ENCODE measurements around the gene TECPR1.

- no peak for TF ChIP-seq YY1 (IDR thresholded peaks at IDR 0.05; ENCODE audit: insufficient read depth, insufficient read length)
- no peak for TF ChIP-seq ZNF274 (IDR thresholded peaks at IDR 0.05; ENCODE audit: low read depth, low read length)
- no peak for TF ChIP-seq SUZ12 (IDR thresholded peaks at IDR 0.05; ENCODE audit: extremely low read depth, insufficient read depth, insufficient read length)
These were observed 71.3 kb downstream of the TECPR1 start for GRCh38 chr7:98180751-98181150.

All from NT2/D1 (cell line).